HG02943 (cell line): ENCODE results near the gene NFXL1.
A peak's percentile ranks its signal among the peaks of the same experiment; 100 is the strongest.

Experiments used
- ATAC-seq: cut with Tn5 transposase; IDR thresholded peaks from one replicate; pipeline ENCODE4 v1.9.1; 2021; ENCODE audit warnings: mild to moderate bottlenecking, low read depth, moderate library complexity; ENCODE audit not compliant: unreplicated experiment

The NFXL1 gene

GRCh38 chr4:47837094-47837907, 77.1 kb downstream of the NFXL1 start:
- ATAC-seq: peak; percentile 64

- ATAC-seq: peak; percentile 74
Observed at GRCh38 chr4:47836641-47837093, 77.7 kb downstream of the NFXL1 start.

DNA sequence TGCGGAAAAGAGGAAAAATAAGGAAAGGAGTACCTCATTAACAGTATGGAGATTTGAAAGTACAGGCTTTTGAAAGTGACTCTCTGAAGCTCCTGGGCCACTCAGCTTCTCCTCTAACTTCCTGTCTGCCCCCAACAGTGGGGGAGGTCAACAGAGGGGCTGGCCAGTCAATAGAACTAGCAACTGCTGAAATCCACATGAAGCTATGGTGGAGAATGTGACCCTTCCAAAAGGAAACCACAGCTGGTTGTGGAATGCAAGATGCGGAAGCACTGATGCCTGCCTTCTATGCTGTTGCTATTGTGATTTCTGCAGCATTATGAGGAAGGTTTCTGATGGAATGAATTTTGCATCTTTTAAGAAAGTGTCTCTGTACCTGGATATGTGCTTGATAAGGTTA, 78.9 kb downstream of the NFXL1 start:
- ATAC-seq: no peak

DNA sequence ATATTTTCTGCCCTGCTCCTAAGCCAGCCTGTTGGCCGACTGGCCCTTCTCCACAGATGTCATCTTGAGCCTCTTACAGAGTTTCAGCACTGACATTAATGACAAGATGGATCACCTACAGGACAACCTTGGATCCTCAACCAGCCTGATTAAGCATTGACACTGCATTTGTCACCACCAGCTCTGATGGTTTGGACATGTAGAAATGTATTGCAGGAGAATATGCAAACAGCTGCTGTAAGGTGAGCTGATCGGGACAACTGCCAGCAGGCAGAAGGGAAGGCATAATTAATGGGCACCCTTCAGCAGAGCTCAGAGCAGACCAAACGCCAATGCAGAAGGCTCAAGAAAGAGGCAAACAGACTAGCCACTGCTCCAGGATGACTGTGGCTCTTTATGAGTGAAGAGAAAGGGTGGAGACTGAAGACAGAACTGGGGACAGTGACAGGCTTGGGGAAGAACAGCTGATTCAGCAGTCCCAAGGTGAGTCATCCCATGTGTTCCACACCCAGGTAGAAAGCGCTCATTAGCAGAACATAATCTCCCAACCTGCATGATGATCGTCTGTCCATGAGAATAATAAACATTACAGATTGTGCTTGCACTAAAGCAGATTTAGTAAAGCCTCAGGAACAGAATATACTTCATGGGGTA, 83.2 kb downstream of the NFXL1 start:
- no peak for ATAC-seq

DNA sequence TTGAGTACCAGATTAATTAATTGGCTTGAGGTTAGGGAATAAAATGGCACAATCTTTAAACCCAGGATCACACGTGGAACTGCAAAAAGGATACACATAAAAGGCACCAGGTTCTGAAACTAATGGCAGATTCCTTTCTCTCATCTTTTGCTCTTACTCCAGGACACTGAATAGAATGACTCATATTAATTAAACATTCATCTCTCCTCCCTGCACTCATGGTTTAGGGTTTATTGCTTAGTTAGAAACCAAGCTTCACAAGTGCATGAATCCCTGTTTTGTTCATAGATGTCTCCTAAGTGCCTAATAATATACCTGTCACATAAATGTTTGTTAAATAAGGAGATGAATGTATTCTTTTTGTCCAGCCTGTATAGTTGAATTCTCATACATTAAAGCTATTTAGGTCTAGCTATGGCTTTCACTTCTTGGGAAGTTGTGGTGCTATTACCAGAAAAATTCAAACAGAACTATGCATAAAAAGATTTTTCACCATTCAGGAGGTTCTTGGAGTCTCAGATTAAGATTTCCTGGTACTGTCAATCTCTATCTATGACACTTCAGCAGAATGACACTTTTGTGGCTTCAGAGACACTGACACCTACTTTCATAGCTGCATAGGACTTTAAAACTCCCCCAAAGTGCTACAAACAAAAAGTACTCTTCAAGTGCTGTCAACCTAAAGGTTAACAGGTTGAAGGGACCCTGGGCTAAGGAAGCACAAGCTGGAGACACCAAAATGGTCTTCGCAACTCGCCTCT, 83.9 kb downstream of the NFXL1 start:
- no peak for ATAC-seq

- no peak for ATAC-seq
Observed at GRCh38 chr4:47829438-47829837, 84.9 kb downstream of the NFXL1 start.

- no peak for ATAC-seq
Observed at GRCh38 chr4:47827343-47828047, 86.9 kb downstream of the NFXL1 start.

DNA sequence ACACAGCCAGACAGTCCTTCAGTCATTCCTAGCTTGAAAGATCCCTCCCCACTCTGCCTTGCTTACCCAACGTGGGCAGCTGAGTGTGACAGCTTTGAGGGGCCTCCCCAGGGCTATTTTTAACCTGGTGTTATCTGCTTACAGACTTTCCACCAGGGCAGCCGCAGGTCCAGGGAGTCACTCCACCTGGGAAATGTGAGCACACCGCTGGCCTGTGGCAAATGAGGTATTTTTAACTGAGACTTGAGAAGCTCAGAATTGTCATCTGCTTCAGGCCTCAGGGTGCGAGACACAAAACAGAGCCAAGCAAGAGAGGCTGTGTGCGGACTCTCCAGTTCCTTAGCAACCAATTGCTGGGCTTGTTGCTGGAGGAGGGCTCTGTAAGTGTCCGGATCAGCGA, 89.5 kb downstream of the NFXL1 start:
- no peak for ATAC-seq

DNA sequence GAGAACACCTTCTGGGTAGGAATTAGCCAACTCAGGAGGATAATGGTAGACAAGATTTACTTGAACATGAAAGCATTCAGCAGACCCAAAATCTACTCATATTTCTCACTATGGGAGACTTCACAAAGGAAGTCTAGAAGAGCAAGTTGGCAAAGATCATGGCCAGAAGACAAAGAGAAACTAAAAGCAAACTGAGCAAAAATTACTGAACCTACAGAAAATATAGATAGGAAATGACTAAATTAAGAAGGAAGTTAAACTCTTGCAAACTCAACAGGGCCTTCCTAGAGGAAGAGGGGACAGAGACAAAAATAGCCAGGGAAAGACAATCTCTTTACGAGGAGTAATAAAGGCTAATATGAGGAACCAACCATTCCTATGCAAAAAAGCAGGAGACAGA, 95.2 kb downstream of the NFXL1 start:
- ATAC-seq: no peak

GRCh38 chr4:47817275-47817674, 97.1 kb downstream of the NFXL1 start:
- ATAC-seq: no peak

DNA sequence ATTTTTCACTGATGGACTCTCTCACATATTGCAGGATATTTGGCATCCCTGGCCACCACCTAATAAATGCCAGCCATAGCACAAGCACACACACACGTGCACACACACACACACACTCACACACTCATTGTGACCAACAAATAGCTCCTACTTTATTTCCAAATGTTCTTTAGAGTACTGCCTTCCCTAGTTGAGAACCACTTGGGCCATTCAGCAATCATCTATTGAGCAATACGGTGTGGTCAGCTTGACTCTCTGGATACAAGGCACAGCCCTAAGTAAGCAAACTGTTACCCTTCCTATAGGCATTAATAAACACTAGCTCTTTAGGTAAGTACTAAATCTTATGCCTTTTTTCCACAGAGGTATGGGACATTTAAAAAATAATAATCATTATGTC, 97.6 kb downstream of the NFXL1 start:
- ATAC-seq: no peak

- ATAC-seq: no peak
Observed at GRCh38 chr4:47814618-47815295, 99.6 kb downstream of the NFXL1 start.

- ATAC-seq: no peak
Observed at GRCh38 chr4:47809654-47810203, 104.7 kb downstream of the NFXL1 start.

- ATAC-seq: no peak
Observed at GRCh38 chr4:47804598-47804997, 109.8 kb downstream of the NFXL1 start.

GRCh38 chr4:47801481-47802002, 112.8 kb downstream of the NFXL1 start:
- no peak for ATAC-seq

- no peak for ATAC-seq
Observed at GRCh38 chr4:47798165-47798564, 116.2 kb downstream of the NFXL1 start.
